Measurements from ENCODE around the gene PIMREG.

PIMREG gene, protein sequence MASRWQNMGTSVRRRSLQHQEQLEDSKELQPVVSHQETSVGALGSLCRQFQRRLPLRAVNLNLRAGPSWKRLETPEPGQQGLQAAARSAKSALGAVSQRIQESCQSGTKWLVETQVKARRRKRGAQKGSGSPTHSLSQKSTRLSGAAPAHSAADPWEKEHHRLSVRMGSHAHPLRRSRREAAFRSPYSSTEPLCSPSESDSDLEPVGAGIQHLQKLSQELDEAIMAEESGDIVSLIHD

DNA sequence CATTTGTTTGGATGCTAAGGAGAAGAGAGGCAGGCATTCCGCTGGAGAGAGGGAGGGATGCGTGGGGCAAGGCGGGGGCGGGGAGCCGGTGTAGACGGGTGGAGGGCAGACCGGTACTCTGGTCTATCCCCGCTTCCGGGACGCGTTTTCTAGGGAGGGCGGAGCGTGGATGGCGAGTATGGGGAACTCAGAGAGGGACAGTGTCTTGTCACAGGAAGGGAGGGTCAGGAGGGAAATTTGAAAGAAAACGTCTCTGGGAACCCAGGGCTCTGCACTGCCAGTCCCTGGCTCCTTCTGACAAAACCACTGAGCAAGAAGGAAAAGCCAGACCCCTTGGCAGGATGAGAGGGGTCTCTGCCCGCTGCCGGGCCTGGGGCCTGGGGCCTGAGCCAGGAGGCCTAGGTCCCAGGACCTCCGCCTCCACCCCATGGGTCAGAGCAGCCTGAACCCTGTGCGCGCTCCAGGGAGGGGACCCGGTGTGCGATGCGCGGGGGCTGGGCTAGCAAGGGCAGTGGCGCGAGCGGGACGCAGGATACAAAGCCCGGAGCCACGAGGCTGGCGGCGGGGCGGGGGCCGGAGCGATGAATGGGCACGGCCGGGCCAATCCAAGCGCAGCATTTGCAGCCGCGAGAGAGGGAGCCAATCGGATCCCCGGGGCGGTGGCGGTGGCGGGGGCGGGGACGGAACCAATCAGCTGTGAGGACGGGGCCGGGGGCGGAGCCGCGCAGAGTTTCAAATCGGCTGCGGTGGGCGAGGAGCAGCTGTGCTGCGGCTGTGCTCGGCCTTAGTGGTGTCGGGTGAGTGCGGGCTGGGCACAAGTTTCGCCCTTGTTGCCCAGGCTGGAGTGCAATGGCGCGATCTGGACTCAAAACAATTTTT is at the start of gene PIMREG:
PIMREG (plus strand) TSS at position 764 of the 879 bp plus-strand sequence. CDS start 656 bp downstream, outside the sequence.
- peak; percentile 69 for DNase-seq

DNA sequence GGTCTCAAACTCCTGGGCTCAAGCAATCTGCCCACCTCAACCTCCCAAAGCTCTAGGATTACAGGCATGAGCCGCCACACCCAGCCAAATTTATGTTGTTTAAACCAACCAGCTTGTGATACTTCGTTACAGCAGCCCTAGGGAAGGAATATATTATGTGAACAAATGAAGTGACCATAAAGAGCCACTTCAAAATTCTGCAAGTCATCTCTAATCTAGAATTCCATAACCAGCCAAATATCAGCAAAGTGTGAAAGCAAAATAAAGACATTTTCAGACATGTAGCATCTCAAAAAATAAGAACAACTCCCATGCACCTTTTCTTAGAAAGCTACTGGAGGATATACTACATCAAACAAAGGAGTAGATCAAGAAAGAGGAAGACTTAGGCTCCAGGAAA is 45.3 kb upstream of the PIMREG start:
- no peak for DNase-seq

DNA sequence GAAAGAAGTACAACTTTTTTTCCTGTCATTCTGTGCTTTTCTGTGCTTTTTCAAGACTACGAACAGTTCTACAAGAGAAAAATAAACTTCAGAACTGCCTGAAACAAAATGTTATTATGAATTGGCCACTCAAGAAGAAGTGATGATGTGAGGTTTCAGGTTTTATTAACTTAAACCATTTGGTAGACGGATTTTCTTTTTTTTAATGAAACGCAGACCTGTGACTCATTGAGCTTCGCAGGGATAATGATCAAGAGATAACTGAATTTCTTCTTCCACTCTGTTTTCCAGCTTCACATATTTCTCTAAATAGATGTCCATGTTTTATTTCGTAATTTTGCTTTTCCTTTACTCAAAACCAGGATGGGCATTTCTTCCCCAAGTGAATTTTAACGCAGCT is 42.0 kb upstream of the PIMREG start:
- DNase-seq, result no peak

DNA sequence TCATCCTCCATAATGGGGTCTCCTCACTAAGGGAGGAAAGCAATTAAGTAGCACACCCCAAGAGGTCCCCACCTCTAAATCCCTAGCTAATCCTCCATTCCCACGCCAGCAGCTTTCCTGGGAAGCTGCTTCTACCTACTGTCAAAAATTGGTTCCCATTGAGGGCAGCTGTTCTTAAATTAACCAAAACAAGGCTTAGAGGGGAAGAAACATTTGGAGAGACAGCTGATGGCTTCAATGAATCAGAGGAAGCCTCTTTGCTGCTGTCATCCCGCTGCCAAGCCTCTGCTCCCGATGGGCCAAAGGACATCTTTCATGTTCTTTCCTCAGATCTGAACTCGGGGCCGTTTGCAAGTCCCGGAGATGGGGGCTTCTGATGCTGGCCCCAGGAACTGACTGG is 36.0 kb upstream of the PIMREG start:
- no peak for DNase-seq

DNA sequence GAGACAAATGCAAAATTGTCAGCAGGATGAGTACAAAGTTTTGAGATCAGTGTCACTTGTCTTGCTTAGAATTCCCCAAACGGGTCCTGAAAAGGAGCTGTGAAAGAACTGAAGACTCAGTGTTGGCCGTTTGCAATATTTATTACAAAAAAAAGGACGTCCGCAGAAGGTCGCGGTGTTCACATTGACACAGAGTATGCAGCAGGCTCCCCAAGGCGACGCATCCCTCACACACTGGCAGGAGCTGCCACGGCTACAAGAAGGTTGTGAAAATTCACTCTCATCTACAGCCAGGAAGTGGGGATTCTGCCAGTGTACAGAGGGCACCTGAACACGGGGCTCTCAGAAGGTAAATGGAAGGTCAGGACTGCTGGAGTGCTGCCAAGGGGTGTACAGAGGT is 35.5 kb upstream of the PIMREG start:
- no peak for DNase-seq

DNA sequence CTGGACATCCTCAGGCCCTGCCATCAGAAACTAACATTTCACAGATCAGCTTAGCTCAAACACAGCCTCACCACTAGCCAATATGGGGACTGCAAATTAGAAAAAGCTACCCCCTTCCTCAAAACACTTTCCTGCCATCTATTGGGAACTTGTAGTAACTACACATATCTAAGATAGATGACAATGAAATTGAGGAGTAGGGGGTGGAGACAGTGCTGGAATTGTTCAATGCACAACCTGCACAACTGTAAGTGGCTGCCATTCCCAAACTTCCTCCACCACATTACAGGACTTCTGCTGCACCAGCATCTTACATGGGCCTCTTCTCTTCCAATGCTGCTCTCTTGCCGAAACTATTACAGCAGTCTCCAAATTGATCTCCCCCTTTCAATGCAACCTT is 31.2 kb upstream of the PIMREG start:
- peak; percentile 8 for DNase-seq

DNA sequence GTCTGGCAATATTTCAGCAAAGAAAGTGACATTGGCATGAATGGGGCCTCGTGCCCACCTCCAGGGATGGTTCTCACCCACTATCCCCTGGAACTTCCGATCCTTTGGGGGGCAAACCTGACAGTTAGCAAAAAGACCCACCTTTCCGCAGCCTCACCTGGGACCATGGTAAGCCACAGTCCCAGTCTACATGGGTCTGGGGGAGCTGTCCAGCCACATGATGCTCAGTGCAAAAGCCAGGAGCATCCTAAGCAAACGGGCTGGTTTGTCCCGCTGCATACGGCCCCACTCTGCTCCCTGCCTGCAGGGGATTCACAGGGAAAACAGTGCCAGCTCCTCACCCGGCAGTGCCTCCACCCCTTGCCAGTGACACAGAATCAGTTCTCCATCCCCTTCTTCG is 28.6 kb upstream of the PIMREG start:
- DNase-seq, result no peak

DNA sequence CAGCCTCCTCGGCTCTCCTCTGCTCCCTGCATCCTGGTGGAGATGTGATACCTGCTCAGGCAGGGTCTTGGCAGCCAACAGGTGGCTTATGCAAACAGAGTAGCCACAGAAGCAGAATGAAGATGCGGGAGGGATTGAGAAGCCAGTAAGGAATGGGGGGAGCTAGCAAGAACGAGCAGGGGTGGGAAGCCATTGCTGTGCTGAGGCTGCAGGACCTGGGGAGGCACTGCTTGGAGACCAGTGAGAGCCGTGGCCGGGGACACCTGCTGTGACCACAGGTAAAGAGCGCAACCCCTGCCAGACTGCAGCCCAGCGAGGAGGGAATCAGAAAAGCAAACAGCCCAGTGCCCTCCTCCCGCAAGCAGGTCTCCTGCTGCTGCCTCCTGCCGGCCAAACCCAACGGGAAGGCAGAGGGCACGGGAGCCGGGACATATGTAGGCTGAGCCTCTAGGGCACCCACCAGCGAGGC is 24.0 kb upstream of the PIMREG start:
- no peak for DNase-seq

DNA sequence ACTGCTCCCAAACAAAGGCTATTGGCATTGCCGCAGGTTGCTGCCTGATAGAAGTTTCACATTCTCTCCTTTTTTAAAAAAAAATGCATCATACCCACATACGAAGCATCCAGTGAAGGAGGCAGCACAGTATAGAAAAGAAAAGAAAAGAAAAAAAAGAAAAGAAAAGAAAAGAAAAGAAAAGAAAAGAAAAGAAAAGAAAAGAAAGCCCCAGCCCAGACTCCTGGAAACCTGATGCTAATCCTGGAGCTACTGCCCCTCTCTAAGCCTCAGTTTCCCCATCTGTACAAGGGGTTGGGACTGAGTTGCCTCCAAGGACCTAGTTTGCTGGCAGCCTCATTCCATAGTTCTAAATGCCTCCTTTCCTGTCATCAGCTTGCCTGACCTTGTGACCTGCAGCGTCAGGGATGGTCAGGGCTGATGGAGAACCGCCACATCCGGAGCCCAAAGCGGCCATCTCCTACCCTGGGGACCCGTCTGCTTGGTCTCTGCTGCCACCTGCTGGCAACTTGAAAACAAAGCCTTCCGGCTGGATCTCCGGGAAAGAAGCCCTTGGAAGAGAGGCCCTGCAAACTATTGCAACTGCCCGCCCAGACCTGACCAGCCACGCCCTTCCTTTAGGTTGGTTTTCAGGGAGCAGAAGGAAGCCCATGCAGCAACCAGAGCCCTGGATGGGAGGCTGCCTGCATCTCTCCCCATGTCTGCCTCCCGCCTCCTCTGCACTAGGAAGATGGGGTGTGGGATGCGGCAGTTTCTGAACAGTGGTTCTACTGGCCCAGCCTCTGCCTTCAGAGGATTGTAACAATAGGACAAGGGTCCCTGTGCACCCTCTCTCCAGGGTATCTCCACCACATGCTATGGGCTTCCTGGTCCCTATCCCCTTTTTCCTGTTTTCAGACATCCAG is 22.3 kb upstream of the PIMREG start:
- DNase-seq, result no peak

DNA sequence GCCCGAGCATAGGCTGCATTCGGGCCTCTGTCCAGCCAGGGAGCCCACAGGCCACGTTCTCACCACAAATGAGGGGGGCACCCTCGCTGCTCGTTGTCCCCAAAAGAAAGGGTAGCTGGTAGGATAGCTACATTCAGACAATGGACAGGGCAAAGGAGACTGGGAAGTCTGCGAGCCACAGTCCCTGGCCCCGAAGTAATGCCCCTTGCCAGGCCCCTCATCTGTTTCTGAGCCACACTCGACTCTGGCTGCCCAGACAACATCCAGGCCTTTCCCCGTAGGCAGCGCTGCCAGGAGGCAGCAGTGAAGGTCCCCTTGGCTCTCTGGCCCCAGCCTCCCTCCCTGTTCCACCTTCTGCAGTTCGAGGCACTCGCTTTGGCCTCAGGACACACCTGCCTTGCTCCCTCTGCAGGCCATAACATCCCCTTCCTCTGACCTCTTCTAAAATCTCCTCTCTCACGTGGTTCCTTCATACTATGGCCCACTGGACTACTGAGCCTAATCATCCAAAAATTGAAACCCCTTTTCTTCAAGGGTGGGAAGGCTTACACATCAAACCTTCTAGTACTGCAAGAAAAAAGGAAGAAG is 21.5 kb upstream of the PIMREG start:
- DNase-seq, result no peak

DNA sequence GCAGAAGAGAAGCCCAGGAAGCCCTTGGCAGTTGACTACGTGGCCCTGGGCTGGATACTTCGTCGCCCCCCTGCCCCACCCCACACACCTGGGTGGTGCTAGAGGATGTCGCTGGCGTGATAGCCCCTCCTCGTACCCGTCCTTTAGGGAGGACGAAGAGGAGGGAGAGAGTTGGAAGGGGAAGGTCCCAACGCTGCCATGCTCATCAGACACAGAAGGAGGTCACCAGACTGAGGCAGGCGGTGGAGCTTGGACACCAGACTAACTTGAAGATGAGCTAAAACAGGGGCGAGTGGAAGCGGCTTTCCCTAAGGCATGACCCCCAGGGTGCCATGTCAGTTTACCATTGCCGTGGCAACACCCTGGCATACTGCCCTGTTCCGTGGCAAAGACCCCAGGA is 20.3 kb upstream of the PIMREG start:
- no peak for DNase-seq

DNA sequence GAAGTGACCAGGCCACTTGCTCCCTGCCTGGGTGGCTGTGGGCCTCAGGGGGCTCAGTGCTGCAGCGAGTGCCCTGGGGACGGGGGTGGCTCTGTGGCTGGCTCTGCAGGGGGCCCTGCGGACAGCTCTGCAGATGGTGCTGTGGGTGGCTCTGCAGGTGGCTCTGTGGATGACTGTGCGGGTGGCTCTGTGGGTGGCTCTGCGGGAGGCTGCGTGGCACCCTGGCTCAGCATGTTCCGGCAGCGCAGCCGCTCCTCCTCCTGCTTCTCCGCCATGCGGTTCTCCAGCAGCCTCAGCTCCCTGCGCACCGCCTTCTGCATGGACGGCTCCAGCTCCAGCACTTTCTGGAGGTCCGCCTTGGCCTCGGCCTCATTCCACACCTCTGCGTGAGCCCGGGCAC is 18.8 kb upstream of the PIMREG start:
- DNase-seq, result no peak

DNA sequence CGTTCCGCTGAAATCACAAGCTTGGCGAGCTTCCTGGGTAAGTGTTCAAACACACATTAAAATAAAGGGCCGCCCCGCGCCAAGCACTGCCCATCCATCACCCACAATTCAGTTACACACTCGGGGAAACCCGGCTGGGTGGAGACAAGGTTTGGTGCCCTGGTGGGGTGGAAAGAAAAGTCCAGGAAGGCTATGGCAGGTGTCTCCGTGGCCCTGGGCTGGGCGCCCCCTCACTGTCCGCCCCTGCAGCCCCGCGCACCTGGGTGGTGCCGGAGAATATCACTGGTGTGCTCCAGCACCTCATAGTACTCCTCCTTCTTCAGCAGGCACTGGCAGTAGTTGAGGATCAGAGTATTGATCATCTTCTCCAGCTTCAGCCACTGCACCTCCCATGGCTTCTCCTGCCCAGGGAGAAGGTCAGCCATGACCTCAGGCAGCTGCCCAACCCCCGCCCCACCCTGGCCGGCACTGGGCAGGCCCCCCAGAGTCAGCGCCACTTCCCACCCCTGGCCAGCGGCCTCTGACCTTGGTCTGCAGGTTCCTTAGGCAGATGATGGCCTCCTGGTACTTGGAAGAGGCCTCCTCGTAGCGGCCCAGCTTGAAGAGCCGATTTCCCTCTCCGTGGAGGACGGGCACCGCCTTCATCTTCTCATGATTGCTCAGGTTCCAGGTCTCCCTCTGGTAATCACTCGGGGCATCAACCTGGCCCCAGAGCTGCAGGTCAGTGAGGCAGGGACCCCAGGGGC is 17.7 kb upstream of the PIMREG start:
- DNase-seq, result no peak

DNA sequence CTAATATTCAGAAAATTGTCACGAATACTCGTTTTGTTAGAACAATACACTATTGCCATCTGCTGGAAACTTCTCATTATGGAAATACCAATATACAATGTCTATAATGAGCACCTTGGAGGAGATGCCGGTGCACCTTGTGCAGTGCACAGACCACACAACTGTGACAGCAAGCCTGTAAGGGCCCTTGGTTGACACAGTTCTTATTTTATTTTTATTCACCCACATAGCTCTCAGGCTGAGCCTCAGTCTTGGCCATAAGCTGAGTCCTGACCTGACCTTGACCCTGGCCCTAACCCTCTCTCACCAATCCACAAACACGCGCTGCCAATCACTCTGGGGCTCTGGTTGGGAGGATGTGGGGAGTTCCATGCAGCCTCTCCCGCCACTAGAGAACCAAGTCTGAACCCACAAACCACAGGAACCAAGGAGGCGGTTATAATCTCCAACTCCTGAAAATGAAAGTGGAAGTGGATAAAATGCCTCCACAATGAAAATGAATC is 16.9 kb upstream of the PIMREG start:
- DNase-seq, result no peak

DNA sequence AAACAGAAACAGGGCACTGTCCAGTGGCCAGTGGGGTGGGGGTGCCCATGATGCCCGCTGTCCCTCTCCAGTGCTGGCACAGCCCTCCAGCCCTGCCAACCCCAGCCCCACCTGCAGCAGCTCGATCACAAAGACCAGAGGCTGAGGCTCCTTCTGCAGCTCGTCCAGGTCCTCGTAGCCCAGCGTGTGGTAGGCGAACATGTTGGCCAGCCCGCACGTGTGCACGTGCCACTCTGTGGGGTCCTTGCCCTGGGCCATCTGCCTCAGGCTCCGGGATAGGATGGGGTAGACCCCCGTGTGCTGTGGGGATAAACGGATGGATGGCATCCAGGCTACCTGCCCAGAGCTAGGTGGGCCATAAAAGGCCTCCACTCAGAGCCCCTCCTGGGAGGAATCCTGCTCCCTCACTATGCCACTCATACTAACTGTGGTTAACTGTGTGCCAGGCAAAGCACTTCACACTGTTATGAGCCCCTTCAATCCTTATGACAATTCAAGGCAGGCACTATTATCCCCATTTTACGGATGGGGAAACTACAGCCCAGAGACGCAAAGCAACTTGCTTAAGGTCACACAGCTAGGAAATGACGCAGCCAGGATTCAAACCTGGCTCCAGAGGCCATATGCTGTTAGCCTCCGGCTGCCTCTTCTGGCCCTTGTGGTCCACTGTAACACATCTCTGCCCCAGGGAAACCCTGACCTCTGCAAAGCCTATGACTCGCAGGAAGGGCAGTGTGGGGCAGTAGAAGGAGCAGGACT is 15.9 kb upstream of the PIMREG start:
- no peak for DNase-seq

DNA sequence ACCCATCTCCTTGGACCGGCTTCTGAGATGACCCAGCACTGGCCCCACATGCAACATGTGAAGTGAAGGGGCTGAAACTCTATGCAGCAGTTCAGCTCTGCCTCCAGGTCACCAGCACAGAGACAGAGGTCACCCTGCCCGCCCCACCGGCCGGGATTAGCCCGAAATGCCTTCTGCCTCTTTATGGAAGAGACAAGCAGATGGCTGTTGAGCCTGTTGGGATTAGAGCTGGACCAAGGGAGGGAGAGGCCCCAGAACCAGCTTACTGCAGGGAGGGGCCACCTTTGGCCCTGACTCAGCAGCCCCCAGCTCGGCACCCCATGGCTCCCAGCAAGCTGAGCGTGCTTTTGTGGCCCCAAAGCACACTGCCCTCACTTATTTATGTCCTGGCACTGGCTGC is 15.0 kb upstream of the PIMREG start:
- DNase-seq, result no peak

DNA sequence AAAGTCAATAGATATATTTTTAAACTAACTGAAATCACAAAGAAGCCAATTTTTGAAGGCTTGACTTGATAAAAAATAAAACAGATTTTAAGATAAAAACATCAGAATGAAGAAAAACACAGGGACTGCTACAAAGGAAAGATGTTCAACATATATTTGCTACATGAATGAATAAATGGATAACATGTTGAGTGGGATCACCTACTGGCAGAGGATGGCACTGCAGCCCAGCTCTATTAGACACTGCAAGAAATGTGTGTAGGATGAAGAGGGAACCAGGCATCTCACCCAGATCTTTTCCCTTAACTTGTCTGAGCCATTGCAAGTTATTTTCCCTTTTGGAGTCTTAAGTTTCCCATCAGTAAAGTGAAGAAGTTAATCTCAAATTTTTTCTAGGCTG is 13.5 kb upstream of the PIMREG start:
- DNase-seq, result no peak

DNA sequence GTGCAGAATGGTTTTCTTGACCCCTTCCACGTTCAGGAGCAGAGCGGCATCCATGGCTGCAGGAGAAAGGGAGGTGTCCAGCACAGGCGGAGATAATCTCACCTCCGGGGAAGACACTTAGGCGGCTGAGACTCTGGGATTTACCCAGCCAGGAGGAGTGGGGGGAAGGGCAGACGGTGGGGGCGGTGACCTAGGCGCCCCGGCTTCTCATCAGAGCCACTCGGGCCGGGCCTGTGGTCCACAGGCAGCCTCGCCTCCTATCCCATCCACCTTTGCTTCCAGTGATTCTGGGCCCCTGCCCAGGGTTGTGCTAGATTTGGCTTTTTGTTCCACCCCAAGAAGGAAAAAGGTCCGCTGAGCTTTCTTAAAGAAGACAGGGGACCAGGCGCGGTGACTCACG is 9.2 kb upstream of the PIMREG start, which contains the start of gene AIPL1:
AIPL1 (minus strand) TSS at position 71 of the 400 bp plus-strand sequence; CDS start at position 54, 17 bp downstream.
- no peak for DNase-seq

DNA sequence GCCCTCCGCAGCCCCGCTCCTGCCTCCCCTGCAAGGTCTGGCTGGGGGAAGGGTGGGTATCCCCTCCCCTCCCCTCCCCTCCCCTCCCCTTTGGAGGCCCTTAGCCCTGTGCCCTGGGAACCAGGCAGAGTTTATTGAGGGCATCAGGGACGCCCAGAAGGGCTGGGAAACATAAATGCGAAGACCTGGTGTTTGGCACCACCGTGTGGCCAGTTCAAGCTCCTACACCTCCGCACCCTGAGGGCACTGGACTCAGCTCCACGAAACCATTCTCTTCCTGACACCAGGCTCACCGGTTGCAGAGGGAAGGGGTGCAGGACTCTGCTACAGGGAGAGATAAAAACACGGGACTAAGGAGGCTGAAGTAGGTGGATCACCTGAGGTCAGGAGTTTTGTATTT is 8.3 kb upstream of the PIMREG start:
- peak; percentile 47 for DNase-seq

DNA sequence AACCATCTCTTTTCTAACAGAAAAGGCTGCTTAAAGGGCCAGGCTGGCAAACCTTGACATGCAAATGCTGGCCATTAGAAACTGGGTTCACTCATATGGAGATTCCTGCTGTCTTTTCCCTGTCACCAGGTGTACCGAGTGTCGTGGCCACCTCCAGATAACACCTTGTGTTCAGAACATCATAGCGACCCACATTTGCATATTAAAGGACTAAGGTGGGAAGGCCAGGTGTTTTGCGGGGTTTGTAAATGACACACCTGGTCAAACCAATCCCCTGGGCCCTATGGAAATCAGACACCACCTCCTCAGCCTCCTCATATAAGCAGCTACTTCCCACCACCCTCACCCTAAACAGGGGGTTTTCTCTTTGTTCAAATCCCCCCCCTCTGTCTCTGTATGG is 6.8 kb upstream of the PIMREG start:
- DNase-seq, result peak; percentile 35

DNA sequence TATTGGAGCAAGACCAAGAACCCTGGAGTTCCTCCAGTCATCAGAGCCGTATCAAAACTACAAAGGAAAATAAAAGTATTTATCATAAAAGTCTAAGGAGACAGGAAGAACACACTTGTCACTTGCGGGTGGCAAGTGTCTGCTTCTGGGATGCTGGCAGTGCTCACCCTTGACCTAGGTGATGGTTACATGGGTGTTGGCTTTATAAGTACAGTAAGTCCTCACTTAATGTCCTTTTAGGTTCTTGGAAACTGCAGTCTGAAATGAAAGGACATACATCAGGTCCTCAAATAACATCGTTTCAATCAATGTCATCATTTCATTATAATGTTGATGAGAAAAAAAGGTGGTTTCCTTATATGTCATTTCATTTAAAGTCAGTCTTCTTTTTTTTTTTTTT is 6.3 kb upstream of the PIMREG start:
- DNase-seq, result no peak

Data from NCI-H1436 treated with DMSO at 0.1 percent for 48 hours (cell line).